Right lobe of liver (tissue), 4 donors: ENCODE results near the gene SPINT1.

Source experiments
- POLR2A ChIP-seq: fragments of 450-650 bp; IDR thresholded peaks from one replicate; pipeline ENCODE4 v1.6.1; 2017; ENCODE audit warnings: antibody characterized with exemption, mild to moderate bottlenecking
- TF ChIP-seq, protein P1 (sequence below), 4 donors: fragments of 200-600 bp in 3 of 4; fragments of 450-650 bp in 1 of 4; IDR thresholded peaks; one replicate each; pipeline versions ENCODE4 v1.5.1 to v1.8.0; 2016 to 2022; ENCODE audit warnings: antibody characterized with exemption in 4 of 4, mild to moderate bottlenecking in 2 of 4
- donor health status: DM: no; HTN: no; CAD: no.
- donor health status: DM: no; HTN: no; CAD: no.
- donor health status: DM: no; HTN: yes; CAD: no.

DNA sequence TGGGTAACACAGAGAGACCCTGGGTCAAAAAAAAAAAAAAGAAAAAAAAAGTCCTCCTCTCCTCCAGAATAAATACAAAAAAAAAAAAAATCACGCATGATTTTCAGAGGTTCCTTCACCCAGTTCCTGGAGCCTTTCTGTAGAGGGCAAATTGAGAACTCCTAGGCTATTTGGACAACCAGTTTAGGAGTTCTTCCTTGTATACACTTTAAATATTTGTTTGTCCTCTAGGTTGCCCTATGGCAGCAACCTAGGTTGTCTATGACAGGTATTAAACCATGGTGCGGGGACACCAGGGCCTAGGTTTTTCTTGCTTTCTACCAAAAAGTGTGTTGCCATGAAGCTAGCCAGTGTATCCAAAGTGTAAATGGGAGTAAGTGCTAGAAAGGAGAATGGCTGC, 40.8 kb upstream of the SPINT1 start:
- TF ChIP-seq, protein P1, sequence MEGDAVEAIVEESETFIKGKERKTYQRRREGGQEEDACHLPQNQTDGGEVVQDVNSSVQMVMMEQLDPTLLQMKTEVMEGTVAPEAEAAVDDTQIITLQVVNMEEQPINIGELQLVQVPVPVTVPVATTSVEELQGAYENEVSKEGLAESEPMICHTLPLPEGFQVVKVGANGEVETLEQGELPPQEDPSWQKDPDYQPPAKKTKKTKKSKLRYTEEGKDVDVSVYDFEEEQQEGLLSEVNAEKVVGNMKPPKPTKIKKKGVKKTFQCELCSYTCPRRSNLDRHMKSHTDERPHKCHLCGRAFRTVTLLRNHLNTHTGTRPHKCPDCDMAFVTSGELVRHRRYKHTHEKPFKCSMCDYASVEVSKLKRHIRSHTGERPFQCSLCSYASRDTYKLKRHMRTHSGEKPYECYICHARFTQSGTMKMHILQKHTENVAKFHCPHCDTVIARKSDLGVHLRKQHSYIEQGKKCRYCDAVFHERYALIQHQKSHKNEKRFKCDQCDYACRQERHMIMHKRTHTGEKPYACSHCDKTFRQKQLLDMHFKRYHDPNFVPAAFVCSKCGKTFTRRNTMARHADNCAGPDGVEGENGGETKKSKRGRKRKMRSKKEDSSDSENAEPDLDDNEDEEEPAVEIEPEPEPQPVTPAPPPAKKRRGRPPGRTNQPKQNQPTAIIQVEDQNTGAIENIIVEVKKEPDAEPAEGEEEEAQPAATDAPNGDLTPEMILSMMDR (IDR thresholded peaks at IDR 0.05): no peak
- no peak for TF ChIP-seq POLR2A
